Stimulated activated CD8-positive, alpha-beta memory T cell treated with anti-CD3 and anti-CD28 coated beads, Interleukin-2, amount 100 ng/mL, for 1 hour (primary cell): ENCODE measurements around the gene CAMK2G.
"Not testable (repeated sequence)": the region's sequence is repeated elsewhere in the genome, so short reads cannot be mapped to it uniquely, and the experiment has no call there.

Experiments used
- DNase-seq, 2 donors: peaks; one replicate each; pipeline ENCODE4 v3.0.0-alpha.2; 2020; ENCODE audit warnings: low read depth in 2 of 2

Gene CAMK2G

DNA sequence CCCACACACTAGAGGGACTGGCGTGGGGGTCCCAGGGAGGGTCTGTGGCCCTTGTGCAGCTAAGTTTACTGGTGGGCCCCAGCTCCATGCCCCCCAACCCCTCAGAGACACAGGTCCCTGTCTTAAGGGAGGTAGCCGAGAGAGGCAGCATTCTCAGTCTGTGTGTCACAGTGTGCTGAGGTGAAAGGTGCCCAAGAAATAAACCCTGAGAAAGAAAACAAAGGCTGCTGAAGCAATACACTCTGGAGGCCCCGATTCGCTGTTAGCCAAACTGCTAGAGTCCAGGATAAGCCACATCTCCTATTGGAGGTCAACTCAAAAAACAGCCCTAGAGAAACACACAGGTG is 34.3 kb downstream of the CAMK2G start:
- no peak for DNase-seq

DNA sequence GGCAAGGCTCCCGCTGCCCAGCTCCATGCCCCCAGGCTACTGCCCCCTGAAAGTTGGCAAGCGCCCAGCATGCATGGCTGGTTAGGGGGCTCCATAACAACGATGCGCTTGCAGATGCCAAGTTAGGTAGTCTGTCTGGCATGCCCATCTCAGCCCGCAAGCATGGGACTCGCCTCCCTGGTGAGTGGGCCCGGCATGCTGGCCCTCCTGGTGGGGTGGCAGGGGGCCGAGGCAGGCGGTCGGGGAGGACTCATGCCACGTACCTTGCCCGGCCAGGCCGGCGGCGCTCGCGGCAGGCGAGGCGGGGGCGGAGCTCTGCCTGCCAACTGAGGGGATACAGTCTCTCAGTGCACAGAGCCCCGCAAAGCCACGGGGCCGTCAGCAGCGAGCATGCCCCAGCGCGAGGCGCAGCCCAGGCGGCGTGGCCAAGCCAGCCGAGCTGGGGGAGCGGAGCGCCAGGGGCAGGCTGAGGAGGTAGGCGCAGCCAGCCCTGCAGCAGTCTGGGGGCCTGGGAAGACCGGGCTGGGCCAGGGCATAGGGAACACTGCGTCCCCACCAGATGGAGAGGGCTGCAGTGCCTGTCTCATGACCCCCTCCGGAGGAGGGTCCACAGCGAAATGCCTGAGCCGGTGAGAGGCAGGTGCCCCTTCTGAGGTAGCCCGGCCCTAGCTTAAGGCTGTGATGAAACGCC is 34.9 kb downstream of the CAMK2G start:
- no peak for DNase-seq

DNA sequence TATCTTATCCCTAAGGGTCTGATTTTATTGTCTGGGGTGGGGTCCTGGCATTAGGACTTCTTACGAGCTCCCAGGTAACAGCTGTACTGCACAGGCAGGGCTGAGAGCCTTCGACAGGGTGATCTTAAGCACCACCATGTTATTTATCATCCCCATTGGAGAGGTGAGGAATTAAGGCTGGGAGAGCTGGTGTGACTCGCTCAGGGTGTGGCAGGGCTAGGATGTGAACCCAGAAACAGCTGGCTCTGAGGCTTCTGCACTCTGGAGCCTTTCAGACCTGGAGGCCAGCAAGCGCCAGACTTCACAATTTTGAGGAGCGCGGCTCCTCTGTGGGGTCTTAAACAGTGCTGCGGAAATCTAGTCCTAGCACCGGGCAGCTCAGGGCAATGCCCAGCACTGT is 35.5 kb downstream of the CAMK2G start:
- no peak for DNase-seq

DNA sequence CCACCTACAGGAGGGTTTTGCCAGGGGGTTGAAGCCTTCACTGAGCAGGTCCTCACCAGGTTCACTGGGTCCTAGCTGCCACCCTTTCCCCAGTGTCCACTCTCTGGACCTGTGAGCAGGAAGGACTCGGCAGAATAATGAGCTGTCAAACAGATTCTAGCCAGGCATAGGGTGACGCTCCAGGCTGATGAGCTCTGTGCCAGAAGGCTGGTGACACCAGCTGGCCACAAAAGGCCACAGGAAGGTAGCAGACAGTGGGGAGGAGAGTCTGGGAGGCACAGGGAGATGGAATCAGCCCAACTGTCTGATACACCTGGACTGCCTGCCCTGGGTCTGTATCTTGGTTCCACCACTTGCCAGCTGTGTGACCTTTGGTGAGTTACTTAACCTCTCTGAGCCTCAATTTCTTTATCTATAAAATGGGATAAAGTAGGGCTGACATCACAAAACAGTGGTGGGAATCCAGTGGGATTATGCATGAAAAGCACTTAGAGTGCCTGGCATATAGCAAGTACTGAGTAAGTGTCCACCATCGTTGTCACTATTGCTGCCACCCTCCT is 36.3 kb downstream of the CAMK2G start:
- no peak for DNase-seq

DNA sequence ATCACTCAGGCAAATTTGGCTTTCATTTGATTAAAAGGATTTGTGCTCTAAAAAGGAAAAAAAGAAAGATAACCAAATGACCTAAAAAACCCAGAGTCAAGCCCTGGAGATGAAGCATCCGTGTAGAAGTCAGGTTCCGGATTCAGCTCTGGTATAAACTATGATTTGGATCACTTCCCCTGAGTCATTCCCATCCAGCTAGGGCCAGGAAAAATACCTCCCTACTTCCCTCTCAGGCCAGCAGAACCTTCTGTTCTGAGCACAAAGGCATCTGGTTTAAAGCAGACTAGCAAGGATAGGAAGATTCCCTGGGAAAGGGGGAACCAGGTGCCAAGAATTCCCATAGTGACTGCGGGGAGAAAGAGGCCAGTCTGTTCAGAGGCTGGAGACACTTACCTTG is 37.3 kb downstream of the CAMK2G start:
- DNase-seq, result no peak

DNA sequence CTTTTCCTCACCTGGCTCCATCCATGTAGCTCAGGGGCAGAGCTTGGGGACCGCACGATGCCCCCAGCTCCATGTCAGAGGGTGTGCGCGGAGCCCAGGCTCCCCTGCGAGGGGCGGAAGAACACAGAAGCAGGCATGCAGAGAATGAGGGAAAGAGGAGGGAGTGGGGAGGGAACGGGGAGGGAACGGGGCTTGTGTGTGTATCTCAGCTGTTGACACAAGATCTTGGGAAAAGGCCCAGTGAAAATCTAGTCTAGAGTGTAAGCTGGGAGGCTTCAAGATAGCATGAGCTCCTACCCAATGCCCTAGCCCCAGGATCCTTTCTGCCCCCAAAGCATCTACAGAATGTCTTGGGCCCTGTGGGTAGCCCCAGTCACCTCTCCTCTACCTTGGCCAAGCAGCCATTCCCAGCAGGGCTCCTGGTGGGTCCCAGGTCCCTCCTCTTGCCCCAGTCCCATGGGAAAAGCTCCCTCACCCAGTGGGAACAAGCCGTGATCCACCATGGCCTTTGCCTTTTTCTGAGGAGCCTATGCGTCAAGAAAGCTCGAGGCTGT is 37.9 kb downstream of the CAMK2G start:
- DNase-seq, result no peak

DNA sequence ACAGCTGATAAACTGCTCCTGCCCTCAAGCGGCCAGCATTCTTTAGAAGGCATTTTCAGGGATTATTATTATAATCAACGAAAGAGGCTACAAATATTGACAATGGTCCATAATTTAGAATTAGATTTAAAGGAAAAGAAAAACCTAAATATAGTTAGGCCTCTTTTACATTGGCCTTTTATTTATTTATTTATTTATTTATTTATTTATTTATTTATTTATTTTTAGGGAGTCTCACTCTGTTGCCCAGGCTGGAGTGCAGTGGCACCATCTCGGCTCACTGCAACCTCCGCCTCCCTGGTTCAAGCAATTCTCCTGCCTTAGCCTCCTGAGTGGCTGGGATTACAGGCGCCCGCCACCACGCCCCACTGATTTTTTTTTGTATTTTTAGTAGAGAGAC is 45.3 kb downstream of the CAMK2G start:
- DNase-seq, result not testable (repeated sequence)

DNA sequence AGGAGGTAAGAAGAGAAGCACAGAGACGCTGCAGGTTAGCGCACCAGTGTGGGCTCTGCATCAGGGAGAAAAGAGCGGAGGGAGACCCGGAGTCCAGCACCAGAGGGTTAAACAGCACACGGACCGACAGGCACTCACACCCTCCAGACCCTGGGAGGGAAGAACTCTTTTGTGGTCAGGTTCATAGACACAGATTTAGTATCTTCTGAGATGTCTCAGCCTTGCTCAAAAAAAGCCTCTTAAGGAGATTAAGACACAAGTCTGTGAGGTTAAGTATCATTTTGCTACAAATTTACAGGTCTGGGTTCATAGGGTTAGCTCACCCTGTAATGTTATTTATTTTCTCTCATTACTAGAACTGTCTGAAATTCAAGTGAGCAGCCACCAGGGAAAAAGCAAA is 46.2 kb downstream of the CAMK2G start:
- no peak for DNase-seq

DNA sequence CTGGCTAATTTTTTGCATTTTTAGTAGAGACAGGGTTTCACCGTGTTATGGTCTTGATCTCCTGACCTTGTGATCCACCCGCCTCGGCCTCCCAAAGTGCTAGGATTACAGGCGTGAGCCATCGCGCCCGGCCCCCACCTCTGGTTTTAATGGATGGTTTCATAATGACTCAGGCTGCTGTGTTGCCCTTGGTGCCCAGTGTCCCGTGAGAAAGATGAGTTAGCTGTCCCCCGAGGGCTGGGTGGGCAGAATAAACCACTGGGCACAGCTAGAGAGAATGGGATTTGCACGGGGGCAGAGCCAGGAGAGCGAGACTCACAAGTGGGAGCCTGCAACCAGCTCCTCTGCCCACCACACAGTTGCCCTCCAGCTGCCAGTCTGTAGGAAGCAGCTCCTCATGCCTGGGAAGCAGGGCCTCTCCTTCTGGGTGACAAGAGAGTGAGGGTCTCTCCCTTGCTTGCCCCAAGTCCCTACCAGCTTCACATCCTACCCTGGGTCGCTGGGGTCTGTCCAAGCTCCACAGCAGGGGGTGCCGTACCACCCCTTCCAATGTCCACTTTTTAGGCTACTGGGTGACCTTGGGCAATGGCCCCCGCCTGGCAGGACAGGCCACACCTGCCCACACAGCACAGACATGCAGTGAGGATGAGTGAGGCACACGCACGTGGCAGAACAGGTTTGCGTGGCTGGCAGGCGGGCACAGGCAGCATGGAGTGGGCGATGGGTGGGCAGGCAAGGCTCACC is 46.8 kb downstream of the CAMK2G start:
- no peak for DNase-seq

DNA sequence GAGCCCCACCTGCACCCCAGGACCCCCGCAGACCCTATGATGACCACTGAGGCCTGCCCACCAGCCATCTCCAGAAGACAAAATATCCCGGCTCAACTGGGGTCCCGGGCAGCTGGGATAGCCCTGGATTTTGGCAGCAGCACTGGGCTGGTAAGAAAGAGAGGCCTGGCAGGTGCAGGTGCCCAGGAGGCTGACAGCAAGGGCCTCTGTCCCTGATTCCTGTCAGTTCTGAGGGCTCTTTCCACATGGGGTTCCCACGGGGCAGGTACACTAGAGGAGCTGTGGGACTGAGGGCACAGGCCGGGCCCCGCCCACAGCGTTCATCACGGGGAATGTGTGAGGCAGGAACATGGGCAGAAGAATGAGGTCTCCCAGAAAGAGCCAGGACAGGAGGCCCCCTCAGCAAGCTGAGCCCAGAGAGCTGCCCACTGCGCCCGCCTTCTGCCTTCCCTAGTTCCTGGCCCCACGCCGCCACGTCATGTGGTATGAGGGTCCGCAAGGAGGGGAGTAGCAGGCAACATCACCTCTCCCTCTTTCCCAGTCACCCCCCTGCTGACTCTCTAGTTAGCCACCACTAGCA is 50.1 kb downstream of the CAMK2G start:
- DNase-seq, result no peak

DNA sequence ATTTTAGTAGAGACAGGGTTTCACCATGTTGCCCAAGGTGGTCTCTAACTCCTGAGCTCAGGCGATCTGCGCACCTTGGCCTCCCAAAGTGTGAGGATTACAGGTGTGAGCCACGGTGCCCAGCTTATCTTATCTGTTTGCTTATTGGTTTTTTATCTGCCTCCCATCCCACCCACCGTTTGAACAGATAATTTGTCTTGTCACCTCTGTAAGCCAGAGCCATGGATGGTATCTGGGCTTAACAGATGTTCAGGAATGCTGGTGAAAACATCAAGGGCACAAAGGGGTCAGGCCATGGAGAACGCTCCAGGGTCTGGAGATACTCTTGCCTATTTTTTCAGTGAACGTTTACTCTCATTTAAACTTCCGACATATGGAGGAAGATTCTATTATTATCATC is 51.0 kb downstream of the CAMK2G start:
- DNase-seq, result no peak

DNA sequence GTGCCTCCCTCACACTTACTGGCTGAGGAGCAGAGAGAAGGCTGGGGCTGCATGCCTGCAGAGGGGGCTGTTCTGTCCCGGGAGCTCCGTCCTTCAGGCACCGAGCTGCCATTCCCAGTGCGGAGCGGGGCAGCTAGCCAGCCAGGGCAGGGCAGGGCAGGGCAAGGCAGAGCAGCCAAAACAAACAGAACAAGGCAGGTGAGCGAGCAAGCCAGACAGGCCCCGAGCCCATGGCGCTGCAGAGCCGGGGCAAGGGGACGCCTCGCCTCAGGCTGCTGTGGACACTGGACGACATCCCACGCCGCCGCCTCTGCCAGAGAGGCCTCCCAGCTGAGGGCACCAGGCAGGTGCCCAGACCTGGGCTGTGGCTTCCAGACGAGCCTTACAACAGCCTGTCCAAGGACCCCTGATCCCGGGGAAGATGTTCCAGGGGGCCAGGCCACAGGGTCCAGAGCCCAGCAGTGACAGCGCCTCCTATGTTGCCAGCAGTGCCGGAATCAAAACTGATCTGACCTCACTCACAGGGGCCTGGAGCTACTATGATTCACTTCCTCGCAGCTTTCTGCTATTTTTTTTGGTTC is 54.8 kb downstream of the CAMK2G start:
- no peak for DNase-seq

DNA sequence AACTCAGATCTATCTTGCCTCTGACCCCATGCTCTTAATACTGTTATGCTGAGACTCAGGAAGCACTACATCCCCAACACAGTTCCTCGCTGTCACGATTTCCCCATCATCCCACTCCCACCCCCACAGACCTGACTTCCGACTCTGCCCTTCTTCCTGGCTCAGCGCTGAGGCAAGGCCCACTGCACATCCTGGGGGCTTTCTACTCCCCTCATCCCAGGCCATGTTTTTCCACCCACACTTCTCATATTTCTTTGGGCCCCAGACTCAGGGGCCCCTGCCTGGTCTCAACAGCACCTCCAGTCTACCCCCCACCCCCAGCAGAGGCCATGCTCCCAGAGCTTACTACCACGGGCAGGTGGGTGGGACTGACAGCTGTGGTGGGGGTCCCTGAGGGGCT is 55.3 kb downstream of the CAMK2G start:
- no peak for DNase-seq

DNA sequence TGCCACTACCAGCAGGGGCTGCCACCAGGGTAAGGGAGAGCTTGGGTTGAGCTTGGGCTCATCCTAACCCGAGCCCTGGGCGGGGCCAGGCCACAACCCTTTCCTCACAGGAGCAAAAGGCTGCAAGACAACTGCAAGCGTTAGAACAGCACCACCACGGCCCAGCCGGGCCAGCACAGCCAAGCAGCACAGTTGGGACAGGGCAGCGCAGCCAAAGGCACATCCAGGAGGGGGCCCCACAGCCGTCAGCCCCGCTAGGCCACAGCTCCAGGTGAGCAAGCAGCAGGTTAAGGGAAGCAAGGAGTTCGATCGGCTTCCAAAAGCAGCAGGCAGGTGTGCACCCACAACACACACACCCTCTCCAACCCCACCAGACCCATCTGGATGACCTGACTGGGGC is 56.0 kb downstream of the CAMK2G start:
- DNase-seq, result no peak

DNA sequence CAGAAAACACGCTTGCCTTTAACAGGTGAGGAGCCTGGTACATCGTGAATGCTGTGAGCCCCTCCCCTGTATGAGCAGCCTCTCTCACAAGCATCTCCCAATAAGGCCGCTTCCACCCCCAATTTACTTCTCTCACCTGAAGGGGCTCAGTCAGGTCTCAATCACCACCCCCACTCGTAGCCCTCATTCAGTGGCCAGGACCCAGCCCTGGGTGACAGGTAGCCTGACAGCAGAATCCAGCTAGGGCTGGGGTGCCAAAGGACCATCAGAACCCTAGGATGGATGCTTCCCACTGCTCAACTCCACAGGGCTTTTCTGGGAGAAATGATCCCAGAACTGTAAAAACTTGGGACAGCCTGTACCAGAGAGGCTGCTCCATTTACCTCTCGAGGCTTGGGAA is 56.5 kb downstream of the CAMK2G start:
- DNase-seq, result no peak

DNA sequence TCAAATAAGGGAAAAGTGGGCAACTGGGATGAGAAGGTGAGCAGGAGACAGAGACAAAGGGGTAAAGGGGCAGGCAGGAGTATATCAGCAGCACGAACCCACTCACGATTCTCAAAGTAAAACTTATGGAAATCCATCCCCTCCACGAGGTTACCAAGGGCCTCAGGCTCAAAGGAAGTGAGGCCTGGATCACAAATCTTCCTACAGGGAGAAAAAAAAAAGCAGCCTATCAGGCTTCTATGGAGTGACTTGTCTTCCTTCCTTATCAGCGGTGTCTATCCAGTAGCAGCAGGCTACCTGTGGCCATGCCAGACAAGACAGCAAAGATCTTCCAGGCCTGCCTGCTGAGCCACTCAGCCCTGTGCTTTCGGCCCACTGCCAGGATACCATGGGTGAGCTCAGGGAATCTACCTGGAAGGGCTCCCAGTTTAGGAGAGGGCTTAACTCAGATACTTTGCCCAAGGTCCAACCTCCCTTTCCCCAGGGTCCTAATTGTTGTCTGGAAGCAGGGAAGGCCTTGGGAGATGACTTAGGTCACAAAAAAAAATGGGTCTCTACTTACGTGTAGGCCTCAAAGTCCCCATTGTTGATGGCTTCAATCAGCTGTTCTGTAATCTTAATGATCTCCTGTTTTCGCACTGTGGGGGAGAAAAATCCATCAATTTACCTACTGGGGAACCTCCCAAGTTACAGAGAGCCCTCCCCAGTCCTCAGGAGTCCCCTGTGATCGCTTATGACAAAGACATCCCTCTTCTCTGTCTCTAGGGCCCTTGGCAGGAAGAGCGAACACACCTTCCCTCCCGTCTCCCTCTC is 57.2 kb downstream of the CAMK2G start:
- no peak for DNase-seq

DNA sequence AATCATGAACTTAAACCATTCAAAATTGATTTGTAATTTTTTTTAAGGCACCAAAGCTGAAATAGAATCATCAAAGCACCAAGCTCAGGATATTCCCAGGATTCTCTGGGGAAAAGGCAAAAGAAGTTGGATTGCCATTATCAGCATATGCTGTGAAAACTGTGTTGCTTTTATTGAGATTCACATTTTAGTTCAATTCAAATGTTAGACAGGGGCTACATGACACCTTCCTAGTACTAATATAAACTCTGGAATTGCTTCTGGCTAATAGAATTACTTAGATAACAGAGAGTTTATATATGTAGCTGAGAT is 58.7 kb downstream of the CAMK2G start:
- no peak for DNase-seq

DNA sequence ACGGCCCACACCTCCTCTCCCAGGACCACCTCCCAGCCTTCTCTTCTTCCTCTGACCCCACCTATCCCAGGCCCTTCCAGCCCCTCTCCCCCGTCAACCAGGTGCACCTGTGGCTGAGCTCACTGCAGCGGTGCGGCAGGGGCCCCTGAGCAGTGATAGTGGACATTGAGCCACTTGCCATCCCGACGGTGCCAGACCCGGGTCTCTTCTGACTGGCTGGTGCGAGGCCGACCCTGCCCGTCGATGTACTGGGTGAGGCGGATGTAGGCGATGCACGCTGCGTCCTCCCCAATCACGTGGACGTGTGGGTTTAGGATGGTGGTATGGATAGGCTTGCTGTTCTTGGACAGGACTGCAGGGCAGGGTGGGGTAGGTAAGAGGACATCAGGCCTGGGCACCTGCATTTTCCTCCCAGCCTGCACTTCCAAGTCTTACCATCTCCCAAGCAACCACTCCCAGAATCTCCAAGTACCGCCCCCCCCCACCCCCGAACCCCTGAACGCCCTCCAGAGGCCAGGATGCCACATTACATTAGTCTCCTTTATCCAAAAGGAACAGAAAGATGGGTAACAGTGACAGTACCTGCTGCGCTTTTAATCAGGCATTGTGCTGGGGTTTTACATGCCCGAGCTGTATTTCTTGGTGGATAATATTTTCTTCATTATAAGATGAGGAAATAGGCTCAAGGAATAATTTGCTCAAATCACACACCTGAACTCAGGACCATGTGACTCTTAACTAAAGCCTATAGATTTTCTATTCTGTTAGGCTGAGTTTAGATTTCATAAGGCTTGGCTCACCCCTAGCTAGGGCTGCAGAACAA is 59.2 kb downstream of the CAMK2G start:
- DNase-seq, result no peak

DNA sequence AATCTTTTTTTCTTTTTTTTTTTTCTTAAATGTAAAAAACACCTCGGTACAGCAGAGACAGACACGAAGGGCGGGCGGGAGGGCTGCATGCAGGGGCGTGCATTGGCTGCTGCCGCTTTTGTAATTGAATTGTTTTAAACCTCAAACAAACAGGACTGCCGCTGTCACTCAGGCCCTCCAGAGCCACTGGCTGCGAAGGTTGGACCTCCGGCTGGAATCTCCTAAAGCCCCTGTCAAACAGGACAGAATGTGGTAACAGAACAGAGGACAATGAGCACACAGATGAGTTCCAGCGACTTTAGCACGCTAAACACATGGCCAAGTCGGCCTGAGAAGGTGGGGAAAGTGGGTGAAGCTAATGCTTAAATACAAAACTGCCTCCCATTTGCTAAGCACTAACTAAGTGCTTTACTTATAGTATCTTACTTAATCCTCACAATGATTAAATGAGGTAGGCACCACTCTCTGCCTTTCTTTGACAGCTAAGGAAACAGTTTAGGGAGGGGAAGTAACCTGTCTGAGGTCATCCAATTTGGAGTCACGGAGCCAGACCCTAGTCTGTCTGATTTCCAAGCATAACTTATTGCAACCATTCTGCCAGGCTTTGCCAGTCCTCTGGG is 60.0 kb downstream of the CAMK2G start:
- DNase-seq, result no peak

DNA sequence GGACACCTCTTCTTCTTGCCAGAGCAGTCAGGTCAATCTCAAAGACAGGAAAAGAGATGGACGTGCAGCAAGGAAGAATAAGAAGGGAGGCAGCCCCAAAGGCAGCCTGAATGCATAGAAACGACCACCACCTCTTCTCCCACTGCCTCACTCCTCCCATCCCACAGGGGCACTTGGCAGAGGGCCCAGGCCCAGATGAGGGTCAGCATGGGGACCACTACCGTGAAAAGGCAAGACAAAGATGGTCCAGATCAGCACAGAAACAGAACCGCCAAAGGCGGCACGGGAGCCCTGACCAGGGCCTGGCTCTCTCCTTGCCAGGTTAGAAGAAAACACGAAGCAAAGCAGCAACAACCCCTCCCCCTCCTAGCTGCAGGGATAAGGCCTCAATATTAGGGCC is 61.0 kb downstream of the CAMK2G start:
- DNase-seq, result no peak
